ENCODE data around the gene TMEM170A.
"Not testable (repeated sequence)": the region's sequence is repeated elsewhere in the genome, so short reads cannot be mapped to it uniquely, and the experiment has no call there.

TMEM170A gene

DNA sequence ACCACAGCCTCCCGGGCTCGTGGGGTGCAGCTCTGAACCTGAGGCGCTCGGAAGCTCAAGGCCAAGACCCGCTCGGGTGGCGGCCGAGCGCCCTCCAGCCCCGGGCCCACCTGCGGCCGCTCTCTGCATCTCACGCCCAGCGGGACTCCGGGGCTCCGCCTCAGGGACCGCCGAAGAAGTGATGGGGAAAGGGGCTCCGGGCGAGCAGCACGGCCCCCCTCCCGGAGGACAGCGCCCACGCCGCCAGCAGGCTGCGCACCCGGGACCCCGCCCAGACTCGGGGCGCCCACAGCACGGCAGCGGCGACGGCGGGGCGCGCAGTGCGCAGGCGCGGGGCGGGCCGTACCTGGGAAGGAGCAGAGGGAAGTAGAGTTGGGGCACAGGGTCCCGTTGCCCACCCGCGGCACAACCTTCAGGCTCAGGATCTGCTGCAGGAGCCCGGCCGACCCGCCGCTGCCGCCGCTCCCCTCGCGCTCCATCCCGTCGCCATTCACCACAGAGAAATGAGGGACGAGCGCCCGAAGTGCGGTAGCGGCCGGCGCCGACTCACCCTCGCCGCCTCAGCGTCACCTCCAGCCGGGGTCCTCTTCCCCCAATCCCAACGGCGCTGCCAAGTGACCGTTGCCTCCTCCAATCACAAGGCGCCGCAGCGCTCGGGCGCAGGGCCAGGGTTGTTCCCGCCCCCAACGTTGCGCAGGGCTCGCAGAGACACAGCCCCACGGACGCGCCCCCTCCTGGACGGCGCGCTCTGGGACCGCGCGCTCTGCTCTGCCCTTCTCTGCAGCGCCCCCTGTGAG lies at the start of gene TMEM170A:
Gene TMEM170A (minus strand): TSS at position 568 of the 797 bp plus-strand sequence. CDS start 89 bp downstream, at position 479.
- DNase-seq = peak; percentile 99

- peak; percentile 81 for DNase-seq
These were observed 42.1 kb upstream of the TMEM170A start for GRCh38 chr16:75506574-75506973.

DNA sequence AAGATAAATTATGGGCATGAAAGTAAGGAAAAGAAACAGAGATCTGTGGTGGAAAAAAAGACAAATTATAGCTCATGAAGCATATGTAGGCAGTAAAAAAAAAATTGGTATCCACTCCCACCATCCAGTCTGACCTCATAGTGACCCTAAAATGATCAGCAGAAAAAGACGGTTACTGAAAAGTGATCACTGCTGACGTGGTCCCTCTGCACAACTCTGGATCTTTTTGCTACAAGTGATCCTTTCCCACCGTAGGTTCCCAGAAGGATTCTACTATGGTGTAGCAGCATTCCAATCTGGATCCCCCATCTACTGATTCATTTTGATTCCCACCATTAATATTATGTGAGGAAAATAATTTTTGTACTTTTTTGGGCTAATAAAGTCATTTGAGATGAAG lies 41.6 kb upstream of the TMEM170A start:
- DNase-seq = no peak

DNA sequence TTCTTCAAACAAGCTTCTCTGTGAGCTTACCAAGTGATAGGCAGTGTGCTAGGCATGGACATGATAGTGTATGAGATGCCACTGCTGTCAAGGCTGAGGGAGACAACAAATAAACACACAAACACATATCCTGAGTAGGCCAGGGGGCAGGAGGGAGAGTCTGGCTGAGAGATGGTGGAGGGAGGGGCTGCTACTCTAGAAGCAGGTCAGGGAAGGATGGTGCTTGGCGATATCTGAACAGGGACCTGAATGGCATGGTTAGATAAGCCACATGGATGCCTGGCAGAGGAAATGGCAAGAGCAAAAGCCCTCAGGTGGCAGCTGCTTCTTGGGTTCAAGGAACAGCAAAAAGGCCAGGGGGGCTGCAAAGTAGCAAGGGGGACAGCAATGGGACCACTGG lies 39.3 kb upstream of the TMEM170A start:
- DNase-seq = no peak

DNA sequence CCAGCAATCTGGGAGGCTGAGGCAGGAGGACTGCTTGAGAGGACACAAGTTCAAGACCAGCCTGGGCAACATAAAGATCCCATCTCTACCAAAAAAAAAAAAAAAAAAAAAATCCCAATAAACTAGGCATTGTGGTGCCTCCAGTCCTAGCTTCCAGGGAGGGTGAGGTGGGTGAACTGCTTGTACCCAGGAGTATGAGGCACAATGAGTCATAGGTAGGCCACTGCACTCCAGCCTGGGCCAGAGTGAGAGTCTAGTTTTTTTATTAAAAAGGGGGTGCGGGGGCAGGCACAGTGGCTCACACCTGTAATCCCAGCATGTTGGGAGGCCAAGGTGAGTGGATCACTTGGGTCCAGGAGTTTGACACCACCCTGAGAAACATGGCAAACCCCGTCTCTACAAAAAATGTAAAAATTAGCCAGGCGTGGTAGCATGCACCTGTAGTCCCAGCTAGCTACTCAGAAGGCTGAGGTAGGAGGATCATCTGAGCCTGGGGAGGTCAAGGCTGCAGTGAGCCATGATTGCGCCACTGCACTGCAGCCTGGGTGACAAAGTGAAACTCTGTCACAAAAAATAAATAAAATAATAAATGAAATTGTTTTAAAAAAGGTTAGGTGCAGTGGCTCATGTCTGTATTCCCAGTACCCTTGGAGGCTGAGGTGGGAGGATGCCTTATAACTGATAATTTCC lies 38.6 kb upstream of the TMEM170A start:
- no peak for DNase-seq

DNA sequence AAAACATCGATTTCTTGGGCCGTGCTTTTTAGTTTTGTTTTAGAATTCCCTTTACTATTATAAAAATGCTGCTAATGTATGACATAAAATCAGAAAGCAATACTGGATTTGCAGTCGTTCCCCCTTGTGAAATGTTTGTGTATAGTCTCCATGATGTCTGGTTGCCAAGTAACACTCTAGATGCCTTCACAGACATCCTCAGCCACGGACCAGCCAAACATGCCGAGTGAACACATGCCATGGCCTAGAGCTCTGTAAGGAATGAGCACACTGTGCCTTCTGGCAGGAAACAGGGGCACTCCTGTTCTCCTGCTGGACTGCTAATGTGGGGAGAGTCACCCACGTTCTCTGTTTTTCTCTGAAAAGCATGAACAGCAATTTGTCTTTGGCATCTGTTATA lies 37.3 kb upstream of the TMEM170A start:
- peak; percentile 62 for DNase-seq

- DNase-seq = no peak
These were observed 36.9 kb upstream of the TMEM170A start for GRCh38 chr16:75501359-75501758.

GRCh38 chr16:75498605-75499322 lies 34.3 kb upstream of the TMEM170A start:
- DNase-seq = not testable (repeated sequence)

- DNase-seq = no peak
These were observed 33.1 kb upstream of the TMEM170A start for GRCh38 chr16:75497558-75497957.

- peak; percentile 55 for DNase-seq
These were observed 30.7 kb upstream of the TMEM170A start, which contains the start of gene CHST6 for GRCh38 chr16:75495076-75495674. CHST6 (minus strand) TSS chr16:75495441; CDS start chr16:75479828, 15,613 bp downstream.

DNA sequence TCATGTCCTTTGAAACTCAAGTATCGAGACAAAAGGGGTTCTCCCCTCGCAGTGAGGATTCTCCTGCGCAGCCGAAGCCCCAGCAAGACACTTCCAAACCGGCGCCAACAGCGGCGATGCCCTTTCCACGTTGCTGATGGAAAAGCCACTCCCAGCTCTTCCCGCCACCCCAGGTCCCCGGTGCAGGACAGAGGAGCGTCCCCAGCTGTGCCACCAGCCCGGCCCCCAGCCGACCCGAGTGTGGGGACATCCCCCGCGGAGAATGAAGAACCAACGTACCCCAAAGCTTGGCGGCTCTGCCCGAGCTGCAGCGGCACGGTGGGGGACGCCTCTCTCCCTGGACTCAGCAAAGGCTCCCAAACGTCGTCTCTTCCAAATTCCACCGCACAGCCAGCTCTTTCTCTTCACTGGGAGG lies 30.2 kb upstream of the TMEM170A start:
- no peak for DNase-seq

DNA sequence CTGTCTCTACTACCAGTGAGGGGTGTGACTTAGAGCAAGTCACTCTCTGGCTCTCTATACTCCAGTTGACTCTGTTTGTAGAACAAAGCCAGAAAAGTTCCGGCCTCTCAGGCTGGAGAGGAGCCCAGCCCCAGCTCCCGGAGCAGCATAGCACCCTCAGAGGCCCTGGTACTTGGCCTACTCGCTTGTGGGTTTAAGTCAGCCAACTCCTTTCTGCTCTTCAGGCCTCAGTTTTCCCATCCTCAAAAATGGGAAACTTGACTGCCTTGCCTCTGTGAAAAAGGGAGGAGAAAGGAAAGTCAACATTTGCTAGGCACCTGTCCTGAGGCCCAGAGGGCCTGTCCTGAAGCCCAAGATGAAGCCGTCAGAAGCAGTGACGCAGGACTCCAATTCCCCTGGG lies 29.7 kb upstream of the TMEM170A start:
- no peak for DNase-seq

DNA sequence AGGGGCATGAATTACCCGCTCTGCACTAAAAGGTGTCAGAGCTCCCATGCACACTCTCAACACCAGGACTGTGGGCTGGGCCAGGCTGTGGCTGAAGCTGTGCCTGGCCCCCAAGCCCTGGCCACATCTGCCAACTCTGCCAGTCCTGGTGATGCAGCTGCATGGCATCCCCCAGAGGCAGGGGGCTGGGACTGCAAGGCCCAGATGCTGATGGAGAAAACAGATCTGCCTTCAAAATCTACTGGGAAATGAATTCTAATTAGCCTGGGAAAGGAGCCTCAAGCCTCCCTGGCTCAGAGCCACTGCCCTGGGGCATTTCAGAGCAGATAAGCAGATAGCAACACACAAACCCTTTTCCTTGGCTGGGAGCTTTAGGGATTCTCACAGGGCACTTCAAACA lies 27.4 kb upstream of the TMEM170A start:
- no peak for DNase-seq

GRCh38 chr16:75488322-75488721 lies 23.8 kb upstream of the TMEM170A start:
- no peak for DNase-seq

DNA sequence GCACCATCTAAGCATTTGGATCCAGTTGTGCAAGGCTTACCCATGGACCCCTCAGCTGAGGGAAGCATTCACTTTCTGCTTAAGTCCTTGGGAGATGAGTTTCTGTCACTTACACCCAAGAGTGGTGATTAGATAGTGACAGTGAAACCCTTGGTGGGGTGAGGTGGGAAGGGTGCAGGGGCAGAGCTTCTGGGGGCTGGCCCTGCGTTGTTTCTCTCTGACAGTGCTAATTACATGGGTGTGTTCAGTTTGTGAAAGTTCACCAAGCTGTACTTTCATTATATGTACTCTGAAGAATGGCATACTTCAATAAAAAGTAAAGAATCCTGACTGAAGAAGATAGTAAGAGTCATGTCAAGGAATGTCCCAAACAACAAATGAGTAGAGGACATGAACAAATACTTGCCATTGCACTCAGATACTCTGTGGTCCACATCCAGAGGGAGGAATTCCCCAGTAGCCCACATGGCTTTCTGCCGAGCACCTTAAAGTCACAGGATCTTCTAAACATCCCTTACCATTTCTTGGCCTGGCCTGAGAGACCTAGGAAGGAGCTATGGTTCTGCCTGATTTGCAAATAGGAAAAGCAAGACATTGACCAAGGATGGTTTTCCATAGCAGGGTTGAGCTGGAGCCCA lies 22.3 kb upstream of the TMEM170A start:
- DNase-seq = no peak

GRCh38 chr16:75486014-75486675 lies 21.7 kb upstream of the TMEM170A start:
- DNase-seq = no peak

DNA sequence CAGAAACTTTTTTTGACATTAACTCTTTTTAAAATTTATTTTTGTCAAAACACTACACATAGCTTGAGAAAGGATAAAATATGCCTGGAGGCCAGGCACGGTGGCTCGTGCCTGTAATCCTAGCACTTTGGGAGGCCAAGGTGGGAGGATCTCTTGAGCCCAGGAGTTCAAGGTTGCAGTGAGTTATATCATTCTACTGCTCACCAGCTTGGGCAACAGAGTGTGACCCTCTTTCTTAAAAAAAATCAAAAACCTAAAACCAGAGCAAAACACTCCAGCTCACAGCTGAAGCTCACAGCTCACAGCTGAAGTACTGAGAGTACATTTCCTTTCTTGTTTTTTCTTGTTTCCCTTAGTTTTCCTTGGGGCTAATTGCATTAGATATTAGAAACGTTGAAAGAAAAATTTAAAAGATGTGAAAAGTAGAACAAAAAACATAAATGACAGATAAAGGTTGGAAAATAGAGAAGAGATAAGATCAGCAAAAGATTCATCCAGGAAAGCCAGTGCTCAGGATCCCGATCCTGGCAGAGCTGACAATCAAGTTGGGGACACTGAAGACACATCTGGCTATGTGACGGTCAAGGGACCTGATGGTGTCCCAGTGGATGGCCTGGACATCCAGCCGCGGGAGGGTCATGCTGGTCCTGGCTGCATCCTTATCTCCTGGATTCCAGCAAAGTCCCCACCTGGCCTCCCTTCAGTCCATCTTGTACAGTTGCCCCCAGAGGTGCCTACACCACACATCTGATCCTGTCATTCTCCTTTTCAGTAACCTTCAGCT lies 20.9 kb upstream of the TMEM170A start:
- no peak for DNase-seq

GRCh38 chr16:75483222-75483621 lies 18.7 kb upstream of the TMEM170A start:
- DNase-seq = no peak

DNA sequence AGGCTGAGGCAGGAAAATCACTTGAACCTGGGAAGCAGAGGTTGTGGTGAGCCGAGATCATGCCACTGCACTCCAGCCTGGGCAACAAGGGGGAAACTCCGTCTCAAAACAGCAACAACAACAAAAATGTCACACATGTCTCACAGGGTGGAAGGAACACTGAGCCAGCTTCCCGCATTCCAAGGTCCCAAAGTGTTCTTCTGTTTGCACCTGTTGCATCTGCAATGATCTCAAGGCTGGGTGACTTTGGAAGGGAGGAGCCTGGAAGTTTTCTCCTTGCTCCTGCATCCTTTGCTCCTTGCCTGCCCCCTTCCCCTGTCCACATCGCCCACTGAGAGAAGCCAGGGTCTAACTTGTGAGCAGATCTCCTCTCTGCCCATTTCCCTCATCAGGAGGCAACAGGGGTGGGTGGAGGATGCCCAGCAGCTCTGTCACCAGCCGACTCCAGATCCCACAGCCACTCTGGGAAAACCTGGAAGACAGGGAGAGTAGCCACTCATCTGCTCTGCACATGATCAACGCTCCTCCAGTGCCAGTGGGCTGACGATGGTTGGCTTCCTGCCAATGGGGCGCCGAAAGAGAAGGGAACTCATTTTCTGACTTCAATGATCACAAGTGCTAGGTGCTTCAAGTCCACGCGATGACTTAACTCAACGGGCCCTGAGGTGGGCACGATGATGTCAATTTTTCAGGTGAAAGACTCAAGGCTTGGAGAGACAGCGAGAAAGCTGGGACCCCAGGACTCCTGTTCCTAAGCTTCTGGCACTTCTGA lies 18.1 kb upstream of the TMEM170A start:
- DNase-seq = no peak

DNA sequence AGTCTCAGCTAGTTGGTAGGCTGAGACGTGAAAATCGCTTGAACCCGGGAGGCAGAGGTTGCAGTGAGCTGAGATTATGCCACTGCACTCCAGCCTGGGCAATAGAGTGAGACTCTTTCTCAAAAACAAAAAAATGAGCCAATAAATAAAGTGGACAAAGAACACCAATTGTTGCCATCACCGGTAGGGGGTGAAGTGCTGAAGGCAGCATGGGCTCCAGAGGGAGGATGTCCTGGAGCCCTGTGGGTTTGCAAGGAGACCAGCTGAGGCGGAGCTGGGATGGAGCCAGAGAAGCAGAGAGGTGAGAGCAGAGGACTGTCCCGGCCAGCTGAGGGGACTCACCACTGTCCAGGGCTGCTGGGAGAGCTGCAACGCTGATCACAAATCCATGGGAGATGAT lies 17.0 kb upstream of the TMEM170A start:
- DNase-seq = no peak

Measured in fibroblast of skin of right quadriceps (primary cell).